Aorta (tissue), 5 donors: Measurements from ENCODE around the gene CSNK2A1. TPM values are rescaled to one million over a fixed set of nuclear protein-coding genes. Genes with fewer than 3 reads are reported as not detected.

ENCODE experiments used
- ATAC-seq: fragments of 200-7000 bp; cut with Tn5 transposase; one replicate; pipeline ENCODE4 v1.9.1; 2022; ENCODE audit warnings: moderate library complexity; ENCODE audit not compliant: low FRiP score
- DNase-seq, 2 donors: peaks; one replicate each; pipeline ENCODE4 v3.0.0-alpha.2; 2020
- H3K27ac ChIP-seq, 2 donors: one replicate each; pipeline ENCODE4 v1.5.1; 2013; ENCODE audit warnings: low read length in 2 of 2, mild to moderate bottlenecking in 2 of 2, moderate library complexity in 2 of 2, control low read depth in 1 of 2, inconsistent platforms in 1 of 2, low read depth in 1 of 2
- H3K27me3 ChIP-seq, 2 donors: one replicate each; pipeline ENCODE4 v1.6.1; 2013; ENCODE audit warnings: control low read depth in 1 of 2, low read length in 1 of 2, mild to moderate bottlenecking in 1 of 2, moderate library complexity in 1 of 2; ENCODE audit not compliant: insufficient read depth in 2 of 2, control insufficient read depth in 1 of 2
- H3K36me3 ChIP-seq, 2 donors: one replicate each; pipeline ENCODE4 v1.6.1; 2013; ENCODE audit warnings: control low read depth in 1 of 2, low read length in 1 of 2, mild to moderate bottlenecking in 1 of 2; ENCODE audit not compliant: insufficient read depth in 2 of 2, control insufficient read depth in 1 of 2
- H3K4me1 ChIP-seq, 2 donors: one replicate each; pipeline ENCODE4 v1.6.1; 2013; ENCODE audit warnings: low read length in 2 of 2, control low read depth in 1 of 2, mild to moderate bottlenecking in 1 of 2, moderate library complexity in 1 of 2; ENCODE audit not compliant: insufficient read depth in 2 of 2, control insufficient read depth in 1 of 2
- H3K4me3 ChIP-seq, 2 donors: one replicate each; pipeline ENCODE4 v1.5.1; 2013; ENCODE audit warnings: low read length in 2 of 2, control low read depth in 1 of 2, mild to moderate bottlenecking in 1 of 2
- H3K9me3 ChIP-seq: one replicate; pipeline ENCODE4 v1.6.1; 2013; ENCODE audit warnings: mild to moderate bottlenecking, low read length; ENCODE audit not compliant: control insufficient read depth
- WGBS, 2 donors: extraction: QIAGEN DNeasy Blood & Tissue Kit; methylation state at CpG; one replicate each; pipeline ENCODE4 v1.1.7; 2013; 5-methylcytosine and 5-hydroxymethylcytosine counted together
- intact Hi-C, 2 donors: fragments of 100-400 bp; cut with DNase I; formaldehyde crosslinking; loops; one replicate each; pipeline versions ENCODE4 v1.14.2 to v1.15.0; 2022
- polyA plus RNA-seq, 2 donors: library from polyadenylated mRNA; stranded (reverse); fragments of 200-250 nt; gene quantifications; one replicate each; pipeline ENCODE4 v1.2.3, GENCODE V29; 2013
- total RNA-seq, 2 donors: library from RNA; stranded (reverse); fragmentation: NEBNext Ultra II Directional; extraction: Animal tissue kit (Norgen Biotek cat#: 25700); gene quantifications; one replicate each; pipeline ENCODE4 v1.2.1, GENCODE V29; 2021
- donor health status: healthy with polysubstance abuse.
- donor health status: Bipolar disorder and iron deficiency.
- donor health status: DM: no; HTN: no; CAD: no.
- donor health status: DM: no; HTN: no; CAD: no.
- donor health status: DM: yes; HTN: yes; CAD: no.

CSNK2A1 gene
- total and polyA plus RNA-seq, 4 donors: 23.4 to 98.2 (median 50.6) TPM

DNA sequence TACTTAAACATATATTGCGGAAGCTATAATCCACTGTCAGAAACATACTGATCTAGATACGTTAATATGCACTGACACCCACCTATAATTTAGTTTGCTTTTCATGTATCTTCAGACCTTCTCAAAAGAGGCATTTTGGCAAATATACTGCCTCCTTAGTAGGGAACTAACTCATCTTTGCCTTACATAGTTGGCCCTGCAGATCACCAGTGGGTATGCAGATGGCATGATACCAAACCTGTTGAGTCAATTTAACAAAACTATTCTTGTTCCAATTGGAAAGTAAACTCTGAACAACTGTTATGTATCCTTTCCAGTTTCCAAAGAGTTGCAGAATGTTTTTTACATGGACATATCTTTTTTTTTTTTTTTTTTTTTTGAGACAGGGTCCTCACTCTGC, 45.6 kb downstream of the CSNK2A1 start:
- no peaks in the 10 kb centered on the region for H3K9me3 ChIP-seq
- WGBS, 2 donors: 95 to 97% methylated on average over 2 of the region's 2 CpGs
- DNase-seq (no peak), ATAC-seq (no peak)
- no peaks in the 10 kb centered on the region for H3K4me1 ChIP-seq
- no peak overlapping the region for H3K4me3 ChIP-seq
- peaks cover 11 to 15% of the 10 kb centered on the region in 2 donors for H3K36me3 ChIP-seq
- intact Hi-C loops: no loop called here
- H3K27me3 ChIP-seq: no peaks in the 10 kb centered on the region
- H3K27ac ChIP-seq: no peak overlapping the region

- 21 to 27% methylated on average over 2 of the region's 2 CpGs for WGBS, 2 donors
- no peaks in the 10 kb centered on the region for H3K4me1 ChIP-seq
- H3K27me3 ChIP-seq: no peaks in the 10 kb centered on the region
- peaks cover 10 to 12% of the 10 kb centered on the region in 2 donors for H3K36me3 ChIP-seq
- no peaks in the 10 kb centered on the region for H3K9me3 ChIP-seq
- ATAC-seq: no peak
- no peak overlapping the region for H3K27ac ChIP-seq
- no peak overlapping the region for H3K4me3 ChIP-seq
- intact Hi-C loops: no loop called here
- no peak for DNase-seq
Observed at GRCh38 chr20:496126-496696, 47.4 kb downstream of the CSNK2A1 start.

GRCh38 chr20:492159-492558, 51.4 kb downstream of the CSNK2A1 start:
- ATAC-seq: no peak
- Histone ChIP-seq H3K36me3 (peaks cover 9 to 10% of the 10 kb centered on the region in 2 donors), H3K9me3 (no peaks in the 10 kb centered on the region), H3K27me3 (no peaks in the 10 kb centered on the region), H3K4me3 (no peak overlapping the region), H3K27ac (no peak overlapping the region), H3K4me1 (no peaks in the 10 kb centered on the region)
- intact Hi-C loops: no loop called here
- WGBS, 2 donors: 79 to 82% methylated on average over 5 of the region's 5 CpGs
- DNase-seq: no peak

DNA sequence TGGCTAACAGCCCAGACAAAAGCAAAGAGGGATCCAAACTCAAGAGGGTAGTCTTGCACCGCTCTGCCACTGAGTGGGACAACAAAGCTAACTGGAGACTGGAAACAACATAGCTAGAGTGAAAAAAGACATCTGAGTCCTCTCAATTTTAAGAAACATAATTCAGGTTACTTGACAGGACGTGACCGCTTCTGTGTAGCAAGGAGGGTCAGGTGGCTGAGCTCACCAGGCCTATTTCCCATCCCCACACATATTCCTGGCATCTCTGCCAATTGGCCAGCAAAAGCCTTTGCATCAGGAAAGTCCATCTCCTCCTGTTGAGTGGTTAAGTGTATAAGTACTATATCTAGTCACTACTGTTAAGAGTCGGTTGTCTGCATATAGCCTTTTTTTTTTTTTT, 55.9 kb downstream of the CSNK2A1 start:
- H3K4me1 ChIP-seq: no peaks in the 10 kb centered on the region
- 79 to 83% methylated on average over 4 of the region's 4 CpGs for WGBS, 2 donors
- no peak overlapping the region for H3K4me3 ChIP-seq
- no peak for DNase-seq
- intact Hi-C loops: no loop called here
- ATAC-seq: no peak
- no peak overlapping the region for H3K27ac ChIP-seq
- H3K27me3 ChIP-seq: no peaks in the 10 kb centered on the region
- H3K36me3 ChIP-seq: peaks cover 10 to 12% of the 10 kb centered on the region in 2 donors
- no peaks in the 10 kb centered on the region for H3K9me3 ChIP-seq

DNA sequence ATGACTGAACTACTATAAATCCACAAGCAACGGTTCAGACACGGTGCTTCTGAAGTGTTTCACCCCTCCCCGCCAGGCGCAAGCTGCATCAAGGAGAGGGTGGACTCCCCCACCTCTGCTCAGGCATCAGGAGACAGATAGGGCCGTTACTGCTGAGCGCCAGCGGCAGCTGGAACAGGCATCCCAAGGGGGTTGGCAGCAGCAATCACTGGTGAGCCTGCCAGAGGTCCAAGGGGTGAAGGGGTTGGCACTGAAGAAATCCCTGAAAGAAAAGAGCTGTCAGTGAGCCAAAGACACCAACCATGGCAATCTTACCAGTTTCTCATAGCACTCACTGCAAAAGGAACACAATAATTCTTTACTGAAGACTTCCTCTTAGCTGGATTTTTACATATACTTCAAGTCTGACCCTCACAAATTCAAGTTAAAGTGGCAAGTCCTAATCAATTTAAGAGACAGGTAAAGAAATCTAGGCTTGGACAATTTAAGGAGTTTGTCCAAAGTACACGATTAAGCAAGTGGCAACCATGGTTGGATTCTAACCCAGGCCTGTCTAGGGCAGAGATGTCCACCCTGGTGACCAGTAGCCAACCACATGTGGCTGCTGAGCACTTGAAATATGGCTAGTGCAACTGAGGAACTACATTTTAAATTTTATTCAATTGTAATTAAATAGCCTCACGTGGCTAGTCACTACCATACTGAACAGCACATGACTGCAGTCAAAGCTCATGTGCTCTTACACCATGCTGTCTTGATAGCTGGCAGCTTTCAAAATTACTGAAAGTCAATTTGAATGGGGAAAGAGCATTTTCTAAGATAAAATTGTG, 59.6 kb downstream of the CSNK2A1 start:
- Histone ChIP-seq H3K4me3 (no peak overlapping the region), H3K9me3 (no peaks in the 10 kb centered on the region), H3K27me3 (no peaks in the 10 kb centered on the region), H3K36me3 (peaks cover 10 to 12% of the 10 kb centered on the region in 2 donors), H3K4me1 (no peaks in the 10 kb centered on the region), H3K27ac (no peak overlapping the region)
- DNase-seq (peak; percentile 52 to 76), ATAC-seq (no peak)
- WGBS, 2 donors: 27 to 30% methylated on average over 9 of the region's 9 CpGs
- intact Hi-C loops: no loop called here

GRCh38 chr20:481167-481566, 62.4 kb downstream of the CSNK2A1 start:
- no peak overlapping the region for H3K4me3 ChIP-seq
- no peak overlapping the region for H3K27ac ChIP-seq
- ATAC-seq (no peak), DNase-seq (no peak)
- 73 to 74% methylated on average over 1 of the region's 1 CpG for WGBS, 2 donors
- no peaks in the 10 kb centered on the region for H3K9me3 ChIP-seq
- H3K36me3 ChIP-seq: peaks cover 3 to 4% of the 10 kb centered on the region in 2 donors
- intact Hi-C loops: no loop called here
- H3K27me3 ChIP-seq: no peaks in the 10 kb centered on the region
- no peaks in the 10 kb centered on the region for H3K4me1 ChIP-seq

- 65 to 67% methylated on average over 3 of the region's 3 CpGs for WGBS, 2 donors
- no peaks in the 10 kb centered on the region for H3K9me3 ChIP-seq
- no peak for DNase-seq
- H3K4me3 ChIP-seq: no peak overlapping the region
- no peaks in the 10 kb centered on the region for H3K27me3 ChIP-seq
- intact Hi-C loops: no loop called here
- ATAC-seq: no peak
- no peaks in the 10 kb centered on the region for H3K4me1 ChIP-seq
- H3K36me3 ChIP-seq: peaks cover 2 to 3% of the 10 kb centered on the region in 2 donors
- H3K27ac ChIP-seq: no peak overlapping the region
Observed at GRCh38 chr20:480044-480443, 63.5 kb downstream of the CSNK2A1 start.

GRCh38 chr20:479487-479886, 64.1 kb downstream of the CSNK2A1 start:
- ATAC-seq (no peak), DNase-seq (no peak)
- intact Hi-C loops: loop anchor here (1.0 to 10.0 kb wide), 4 partner anchors 72 to 125 kb away; partner anchors contain the start of gene RBCK1 (in 2 of the 2)
- Histone ChIP-seq H3K27me3 (no peaks in the 10 kb centered on the region), H3K27ac (no peak overlapping the region), H3K4me3 (no peak overlapping the region), H3K36me3 (peaks cover 2 to 3% of the 10 kb centered on the region in 2 donors), H3K4me1 (no peaks in the 10 kb centered on the region), H3K9me3 (no peaks in the 10 kb centered on the region)
- WGBS, 2 donors: 1 to 7% methylated on average over 2 of the region's 2 CpGs
